ENCODE data around the gene CRELD1.

The CRELD1 gene

DNA sequence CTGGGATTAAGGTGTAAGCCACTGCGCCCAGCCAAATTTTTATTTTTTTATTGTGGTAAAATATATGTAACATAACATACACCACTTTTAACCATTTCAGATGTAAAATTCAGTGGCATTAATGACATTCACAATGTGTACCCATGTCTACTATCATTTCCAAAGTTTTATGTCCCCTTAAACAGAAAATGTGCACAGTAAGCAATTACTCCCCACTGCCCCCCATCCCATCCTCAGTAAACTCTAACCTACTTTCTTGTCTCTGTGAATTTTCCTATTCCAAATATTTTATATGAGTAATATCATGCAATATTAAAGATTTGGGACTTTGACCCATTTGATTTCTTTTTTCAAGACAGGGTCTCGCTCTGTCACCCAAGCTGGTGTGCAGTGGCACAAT lies 33.2 kb downstream of the CRELD1 start:
- DNase-seq, result no peak

DNA sequence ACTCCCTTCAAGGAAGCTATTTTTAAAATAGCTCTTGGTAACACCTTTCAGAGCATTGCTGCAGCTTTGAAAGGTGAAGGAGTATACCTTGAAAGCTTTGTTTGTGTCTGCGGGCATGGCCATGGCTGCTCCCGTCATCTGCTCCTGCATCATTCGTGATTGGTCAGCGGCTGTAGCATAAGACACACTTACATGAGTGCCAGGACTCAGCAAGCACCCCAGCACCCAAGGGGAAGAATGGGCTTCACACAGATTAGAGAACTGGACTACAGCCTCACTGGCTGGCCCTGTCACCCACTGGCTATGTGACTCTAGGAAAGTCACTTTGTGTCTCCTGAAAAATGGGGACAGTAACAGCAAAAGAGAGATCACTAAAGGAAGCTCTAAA lies 36.0 kb downstream of the CRELD1 start:
- DNase-seq, result no peak

DNA sequence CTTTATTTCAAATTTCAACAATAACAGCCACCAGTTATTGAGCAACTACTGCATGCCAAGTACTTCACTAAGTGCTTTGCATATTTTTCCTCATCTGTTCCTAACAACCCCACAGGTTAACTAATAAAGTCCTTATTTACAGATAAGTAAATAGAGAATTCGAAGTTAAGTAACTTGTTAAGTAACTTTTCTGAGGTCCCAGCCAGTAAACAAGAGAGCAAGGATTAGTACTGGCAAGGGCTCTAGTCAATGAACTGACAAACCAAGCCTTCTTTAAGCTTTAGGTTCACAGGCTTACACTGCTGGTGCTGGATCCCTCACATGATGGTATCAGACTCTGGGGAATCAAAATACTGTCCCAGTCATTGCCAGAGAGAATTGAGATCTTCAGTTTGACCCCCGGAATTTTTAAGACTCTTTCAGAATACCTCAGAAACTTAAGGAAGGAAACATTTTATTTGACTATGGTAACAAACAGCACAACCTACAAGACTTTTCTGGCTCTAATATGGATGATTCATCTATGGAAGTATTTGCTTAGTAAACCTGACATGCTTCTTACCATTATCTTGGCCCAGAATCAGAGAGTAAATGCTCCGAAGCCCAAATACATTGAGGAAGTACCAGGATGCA lies 36.5 kb downstream of the CRELD1 start:
- DNase-seq, result no peak

DNA sequence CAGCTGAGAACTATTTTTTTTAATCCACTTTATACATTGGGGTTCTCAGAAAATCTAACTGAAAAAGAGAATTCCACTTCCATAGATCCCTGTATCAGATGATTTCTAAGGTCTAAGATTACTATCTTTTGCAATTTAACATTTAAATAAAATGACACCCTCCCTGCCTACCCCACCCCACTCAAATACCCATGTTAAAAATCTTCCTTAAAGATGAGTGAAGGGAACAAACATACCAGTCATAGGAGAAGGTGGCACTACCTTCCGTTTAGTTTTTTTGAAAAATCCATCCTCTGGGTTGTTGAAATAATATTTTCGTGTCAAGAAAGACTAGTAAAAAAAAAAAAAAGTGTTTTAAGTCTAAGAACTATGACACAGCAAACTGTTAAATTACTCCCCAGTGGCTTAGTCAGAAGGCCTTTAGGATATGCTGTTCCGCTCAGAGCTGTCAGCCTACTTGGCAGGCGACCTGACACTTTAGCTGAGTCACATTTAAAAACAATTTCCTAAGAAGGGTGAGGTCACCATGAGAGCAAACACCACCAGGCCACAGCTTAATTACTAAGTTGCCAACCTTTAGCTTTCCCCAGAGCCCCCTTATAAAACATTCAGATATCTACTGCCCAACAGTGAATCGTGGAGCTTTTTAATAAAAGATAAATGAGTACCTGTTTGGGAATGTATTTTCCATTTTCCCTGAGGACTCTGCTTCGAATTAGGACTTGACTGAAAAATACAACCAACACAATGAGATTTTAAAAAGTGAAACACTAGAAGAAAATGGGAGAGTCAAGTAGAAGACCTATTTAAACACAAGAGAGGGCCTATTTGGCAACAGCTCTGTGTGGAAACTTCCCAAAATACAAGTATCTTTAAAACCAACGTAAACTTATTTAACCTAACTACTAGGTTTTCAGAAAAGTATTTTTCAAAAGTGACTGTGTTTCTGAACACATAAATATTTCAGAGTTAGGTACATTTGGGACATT lies 43.4 kb downstream of the CRELD1 start:
- DNase-seq, result peak; percentile 25

DNA sequence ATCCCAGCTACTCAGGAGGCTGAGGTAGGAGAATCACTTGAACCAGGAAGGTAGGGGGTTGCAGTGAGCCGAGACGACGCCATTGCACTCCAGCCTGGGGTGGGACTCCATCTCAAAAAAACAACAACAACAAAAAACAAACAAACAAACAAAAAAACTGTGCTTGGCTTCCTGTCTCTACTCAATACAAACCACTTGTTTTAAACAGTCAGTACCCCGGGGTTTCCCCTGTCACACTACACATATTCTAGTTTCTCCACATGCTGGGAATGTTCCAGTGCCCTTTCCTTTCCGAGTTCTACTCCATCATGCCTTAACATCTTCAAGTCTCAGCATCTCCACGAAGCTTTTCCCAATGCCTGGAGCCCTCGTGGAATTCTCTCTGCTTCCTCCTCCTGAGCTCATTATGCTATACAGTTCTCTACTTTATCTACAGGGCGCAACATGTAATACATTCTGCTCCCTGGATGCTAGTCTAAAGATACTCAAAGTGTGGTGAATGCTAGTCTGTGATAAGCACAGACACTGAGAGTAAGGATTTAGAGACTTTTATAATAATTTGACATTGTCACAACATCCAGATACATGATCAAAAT lies 45.2 kb downstream of the CRELD1 start:
- no peak for DNase-seq

DNA sequence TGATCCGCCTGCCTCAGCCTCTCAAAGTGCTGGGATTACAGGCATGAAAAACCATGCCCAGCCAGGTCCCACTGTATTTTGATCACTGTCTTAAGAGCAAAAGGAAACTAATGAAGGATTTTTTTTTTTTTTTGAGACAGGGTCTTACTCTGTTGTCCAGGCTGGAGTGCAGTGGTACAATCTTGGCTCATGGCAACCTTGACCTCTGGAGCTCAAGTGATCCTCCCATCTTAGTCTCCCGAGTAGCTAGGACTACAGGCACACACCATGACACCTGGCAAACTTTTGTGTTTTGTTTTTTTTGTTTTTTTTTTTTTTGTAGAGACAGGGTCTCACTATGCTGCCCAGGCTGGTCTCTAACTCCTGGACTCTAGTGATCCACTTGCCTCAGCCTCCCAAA lies 46.6 kb downstream of the CRELD1 start:
- no peak for DNase-seq

DNA sequence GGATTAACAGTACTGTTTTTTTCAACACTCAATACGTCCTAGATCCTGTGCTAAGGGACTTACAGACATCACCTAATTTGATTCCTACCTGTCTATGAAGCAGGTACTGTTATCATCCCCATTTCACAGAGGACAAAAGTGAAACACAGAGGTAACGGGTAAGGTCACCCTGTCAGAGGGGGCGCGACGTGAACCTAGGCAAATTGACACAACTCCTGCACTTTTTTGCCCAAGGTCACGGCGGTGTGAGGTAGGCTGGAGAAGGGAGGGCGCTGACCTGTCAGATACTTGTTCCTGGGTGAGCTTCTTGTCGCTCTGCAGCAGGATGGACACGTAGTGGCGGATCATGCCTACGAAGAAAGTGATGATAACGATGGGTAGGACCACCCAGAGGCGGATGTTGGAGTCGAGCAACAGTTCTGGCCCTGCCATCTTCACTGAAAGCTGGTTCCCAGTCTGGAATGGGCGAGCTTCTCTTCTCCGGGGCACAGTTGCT lies 52.6 kb downstream of the CRELD1 start:
- no peak for DNase-seq

DNA sequence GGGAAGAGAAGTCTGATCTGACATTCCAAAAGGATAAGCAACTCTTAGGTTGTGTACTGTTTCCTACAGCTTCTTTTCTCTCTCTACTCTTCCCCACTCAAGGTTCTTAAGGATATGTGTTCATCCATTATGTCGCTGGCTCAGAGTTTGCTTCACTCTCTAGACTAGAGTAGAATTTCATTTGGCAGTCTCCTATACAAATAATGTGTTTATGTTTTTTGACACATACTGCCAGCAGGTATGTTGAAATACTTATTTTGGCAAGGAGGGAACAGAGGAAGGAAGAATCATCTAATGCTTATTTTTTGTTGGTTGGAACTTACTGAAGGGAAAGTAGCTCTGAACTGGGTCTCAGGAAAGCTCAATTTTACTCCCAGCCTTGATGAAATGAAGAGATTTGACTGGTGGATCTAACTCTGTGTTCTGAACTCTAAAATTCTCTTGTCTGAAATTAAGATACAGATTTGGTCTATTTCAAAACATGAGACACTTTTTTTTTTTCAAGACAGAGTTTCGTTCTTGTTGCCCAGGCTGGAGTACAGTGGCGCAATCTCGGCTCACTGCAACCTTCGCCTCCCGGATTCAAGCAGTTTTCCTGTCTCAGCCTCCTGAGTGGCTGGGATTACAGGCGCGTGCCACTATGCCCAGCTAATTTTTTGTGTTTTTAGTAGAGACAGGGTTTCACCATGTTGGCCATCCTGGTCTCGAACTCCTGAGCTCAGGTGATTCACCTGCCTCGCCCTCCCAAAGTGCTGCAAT lies 60.6 kb downstream of the CRELD1 start:
- no peak for DNase-seq
